ENCODE data around the gene MYT1. TPM values are rescaled to one million over a fixed set of nuclear protein-coding genes. Genes with fewer than 3 reads are reported as not detected.

Gene MYT1
- total RNA-seq, 1 donor from 2014 or later, result 3.3 TPM

DNA sequence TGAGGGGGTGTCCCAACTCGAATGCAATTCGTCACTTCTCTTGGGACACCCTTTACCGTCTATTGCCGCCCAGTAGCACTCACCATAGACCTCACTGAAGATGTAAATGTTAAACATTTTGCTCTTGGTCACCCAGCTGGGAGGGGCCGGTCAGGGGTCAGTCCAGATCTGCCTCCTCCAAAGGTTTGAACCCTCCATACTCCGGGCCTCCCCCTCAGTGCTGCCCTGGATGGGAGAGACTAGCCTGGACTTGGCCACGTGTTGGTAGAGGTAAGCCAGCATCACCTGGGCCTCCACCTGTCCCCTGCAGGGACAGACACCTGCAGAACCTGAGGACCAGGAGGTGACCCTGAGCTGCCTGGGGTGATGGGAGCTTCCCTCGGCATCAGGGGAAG lies 5.0 kb upstream of the MYT1 start:
- CTCF ChIA-PET, result no interaction called here
- no peak overlapping the region for H3K4me3 Mint-ChIP-seq
- H3K9me3 Mint-ChIP-seq, result no peaks in the 10 kb centered on the region
- H3K4me1 Mint-ChIP-seq, result no peaks in the 10 kb centered on the region
- ATAC-seq (ENCODE audit: low read depth) (no peak), DNase-seq (no peak)
- POLR2A ChIA-PET, result no interaction called here
- no peak overlapping the region for H3K27ac Mint-ChIP-seq
- peaks cover 43% of the 10 kb centered on the region for H3K27me3 Mint-ChIP-seq
- no peaks in the 10 kb centered on the region for H3K36me3 Mint-ChIP-seq (ENCODE audit: low read depth)
- intact Hi-C loops (cut with micrococcal nuclease), result no loop called here
- TF ChIP-seq, protein P1, sequence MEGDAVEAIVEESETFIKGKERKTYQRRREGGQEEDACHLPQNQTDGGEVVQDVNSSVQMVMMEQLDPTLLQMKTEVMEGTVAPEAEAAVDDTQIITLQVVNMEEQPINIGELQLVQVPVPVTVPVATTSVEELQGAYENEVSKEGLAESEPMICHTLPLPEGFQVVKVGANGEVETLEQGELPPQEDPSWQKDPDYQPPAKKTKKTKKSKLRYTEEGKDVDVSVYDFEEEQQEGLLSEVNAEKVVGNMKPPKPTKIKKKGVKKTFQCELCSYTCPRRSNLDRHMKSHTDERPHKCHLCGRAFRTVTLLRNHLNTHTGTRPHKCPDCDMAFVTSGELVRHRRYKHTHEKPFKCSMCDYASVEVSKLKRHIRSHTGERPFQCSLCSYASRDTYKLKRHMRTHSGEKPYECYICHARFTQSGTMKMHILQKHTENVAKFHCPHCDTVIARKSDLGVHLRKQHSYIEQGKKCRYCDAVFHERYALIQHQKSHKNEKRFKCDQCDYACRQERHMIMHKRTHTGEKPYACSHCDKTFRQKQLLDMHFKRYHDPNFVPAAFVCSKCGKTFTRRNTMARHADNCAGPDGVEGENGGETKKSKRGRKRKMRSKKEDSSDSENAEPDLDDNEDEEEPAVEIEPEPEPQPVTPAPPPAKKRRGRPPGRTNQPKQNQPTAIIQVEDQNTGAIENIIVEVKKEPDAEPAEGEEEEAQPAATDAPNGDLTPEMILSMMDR (IDR thresholded peaks at IDR 0.05), result no peak

DNA sequence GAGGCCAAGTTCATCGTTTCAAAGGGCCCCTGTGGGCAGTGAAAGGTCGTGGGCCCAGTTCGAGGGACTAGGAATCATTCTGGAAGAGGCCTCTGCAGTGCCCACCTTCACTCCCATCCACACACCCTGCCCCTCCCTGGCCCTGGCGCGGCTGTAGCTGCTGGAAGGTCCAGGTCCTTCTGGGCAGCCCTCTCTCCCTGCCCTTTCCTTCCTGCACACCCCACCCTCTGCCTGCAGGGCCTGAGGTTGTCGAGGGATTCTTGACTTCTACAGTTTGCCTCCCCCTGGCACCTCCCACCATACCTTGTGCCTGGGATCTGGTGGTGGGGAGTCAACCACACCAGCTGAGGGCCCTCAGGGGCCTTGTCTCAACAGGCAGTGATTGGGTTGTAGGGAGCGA lies 4.5 kb upstream of the MYT1 start:
- POLR2A ChIA-PET, result no interaction called here

DNA sequence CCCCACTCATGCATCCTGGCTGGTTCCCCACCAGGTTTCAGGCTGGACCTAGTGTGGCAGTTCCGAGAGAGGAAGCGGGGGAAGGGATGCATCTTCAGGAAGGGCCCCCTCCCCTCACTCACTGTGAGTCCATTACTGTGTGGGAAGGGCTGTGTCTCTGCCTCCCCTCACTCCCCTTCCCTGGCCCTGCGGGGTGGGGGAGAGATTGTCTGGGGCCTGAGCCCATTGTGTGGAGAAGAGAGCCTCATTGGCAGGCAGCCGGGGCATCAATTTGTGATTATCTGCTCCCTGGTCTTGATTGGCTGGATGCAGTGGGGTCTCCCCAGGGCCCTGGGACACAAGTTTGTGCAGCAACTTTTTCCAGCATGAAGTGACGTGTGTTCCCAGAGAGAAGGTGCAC lies 4.1 kb upstream of the MYT1 start:
- ATAC-seq (ENCODE audit: low read depth), result no peak

More for the DNA sequence above, 4.5 kb upstream of the MYT1 start:
- TF ChIP-seq, protein P1 (IDR thresholded peaks at IDR 0.05), result no peak
- intact Hi-C loops (cut with micrococcal nuclease), result no loop called here
- H3K4me1 Mint-ChIP-seq, result no peaks in the 10 kb centered on the region
- no peaks in the 10 kb centered on the region for H3K36me3 Mint-ChIP-seq (ENCODE audit: low read depth)
- no peak for ATAC-seq (ENCODE audit: low read depth)
- H3K27me3 Mint-ChIP-seq, result peaks cover 47% of the 10 kb centered on the region
- no peak overlapping the region for H3K27ac Mint-ChIP-seq
- no peak for DNase-seq
- CTCF ChIA-PET, result no interaction called here
- H3K4me3 Mint-ChIP-seq, result no peak overlapping the region
- H3K9me3 Mint-ChIP-seq, result no peaks in the 10 kb centered on the region

DNA sequence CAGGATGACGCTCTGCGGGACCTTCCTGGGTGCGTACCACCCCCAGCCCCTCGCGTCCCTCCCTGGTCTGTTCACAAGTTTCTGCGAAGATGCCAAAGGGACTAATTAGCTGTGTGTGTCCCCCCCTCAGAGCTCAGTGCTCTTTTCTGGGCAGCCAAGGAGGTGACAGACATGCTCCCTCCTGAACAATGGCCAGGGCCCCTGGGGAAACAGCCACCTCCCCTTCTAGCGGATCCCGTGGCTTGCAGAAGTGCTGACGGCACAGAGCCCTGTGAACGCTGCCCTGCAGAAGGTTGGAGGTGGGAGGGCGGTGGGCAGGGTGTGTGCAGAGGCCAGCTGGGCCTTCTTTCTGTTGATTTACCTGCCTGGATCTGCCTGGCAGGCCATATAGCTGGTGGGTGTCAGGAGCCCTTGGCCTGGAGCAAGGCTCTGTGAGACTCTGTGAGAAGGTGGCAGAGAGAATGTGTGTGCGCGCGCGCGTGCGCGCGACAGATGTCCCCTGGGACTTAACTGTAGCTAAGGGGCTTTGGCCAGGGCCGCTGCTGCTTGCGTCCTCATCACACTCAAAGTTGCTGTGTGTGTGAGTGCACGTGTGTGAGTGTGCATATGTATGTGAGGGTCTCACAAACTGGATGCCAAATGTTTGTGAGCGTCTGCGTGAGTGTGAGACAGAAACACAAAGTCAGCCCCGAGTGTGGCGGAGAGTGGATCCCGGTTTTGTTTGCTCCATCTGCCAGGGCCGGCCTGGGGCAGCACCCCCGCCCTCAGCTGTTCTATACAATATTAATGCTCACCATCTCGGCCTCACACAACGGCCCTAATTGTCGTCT lies 3.5 kb upstream of the MYT1 start:
- POLR2A ChIA-PET, result no interaction called here
- DNase-seq (no peak), ATAC-seq (ENCODE audit: low read depth) (no peak)
- H3K27ac Mint-ChIP-seq, result no peak overlapping the region
- intact Hi-C loops (cut with micrococcal nuclease), result no loop called here
- no peak overlapping the region for H3K4me3 Mint-ChIP-seq
- H3K9me3 Mint-ChIP-seq, result no peaks in the 10 kb centered on the region
- CTCF ChIA-PET, result no interaction called here
- H3K4me1 Mint-ChIP-seq, result no peaks in the 10 kb centered on the region
- no peaks in the 10 kb centered on the region for H3K36me3 Mint-ChIP-seq (ENCODE audit: low read depth)
- TF ChIP-seq, protein P1 (IDR thresholded peaks at IDR 0.05), result no peak
- H3K27me3 Mint-ChIP-seq, result peaks cover 56% of the 10 kb centered on the region

More for the DNA sequence above, 4.1 kb upstream of the MYT1 start:
- POLR2A ChIA-PET, result no interaction called here
- Mint-ChIP-seq H3K4me1 (no peaks in the 10 kb centered on the region), H3K36me3 (ENCODE audit: low read depth) (no peaks in the 10 kb centered on the region), H3K27me3 (peaks cover 51% of the 10 kb centered on the region), H3K4me3 (no peak overlapping the region), H3K9me3 (no peaks in the 10 kb centered on the region), H3K27ac (no peak overlapping the region)
- CTCF ChIA-PET, result no interaction called here
- no peak for DNase-seq
- TF ChIP-seq, protein P1 (IDR thresholded peaks at IDR 0.05), result no peak
- intact Hi-C loops (cut with micrococcal nuclease), result no loop called here

DNA sequence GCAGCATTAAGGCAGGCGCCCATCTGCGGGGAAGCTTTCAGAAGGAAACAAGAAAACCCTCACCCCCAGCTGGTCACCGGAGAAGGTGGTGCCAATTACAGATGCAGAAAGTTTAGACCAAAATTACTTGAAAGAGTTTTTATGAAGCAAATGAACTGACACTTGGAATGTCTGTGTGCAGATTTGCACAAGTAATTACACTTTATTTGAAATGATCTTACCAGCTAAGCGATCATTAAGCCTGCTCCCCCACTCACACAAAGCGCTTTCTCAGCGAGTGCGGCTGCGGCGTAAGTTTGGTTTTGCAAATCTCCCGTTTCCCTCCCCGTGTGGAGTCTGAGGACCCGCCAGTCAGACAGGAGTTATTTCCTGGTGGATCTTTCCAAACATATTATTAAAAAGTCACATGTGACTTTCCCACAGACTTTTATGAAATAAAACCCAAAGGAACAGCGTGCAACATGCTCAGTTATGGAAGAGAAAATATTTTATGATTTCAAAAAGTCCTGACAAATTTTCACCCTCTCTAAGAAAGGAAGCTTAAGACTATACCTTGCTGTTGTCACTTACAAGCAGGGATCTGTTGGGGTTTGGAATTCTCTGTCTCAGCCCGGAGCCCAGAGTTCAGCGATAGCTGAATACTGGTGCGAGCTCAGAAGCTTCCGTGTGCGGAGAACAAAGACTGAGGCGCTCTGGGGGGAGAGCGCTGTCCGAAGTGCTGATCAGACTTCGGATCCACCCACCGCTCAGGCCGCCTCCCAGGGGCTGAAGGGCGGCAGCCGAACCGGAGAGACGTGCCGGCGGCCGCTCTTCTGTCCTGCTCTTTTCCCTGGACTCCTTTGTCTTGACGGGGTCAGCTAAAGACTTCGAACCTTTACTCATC lies 2.7 kb upstream of the MYT1 start:
- Mint-ChIP-seq H3K27ac (no peak overlapping the region), H3K36me3 (ENCODE audit: low read depth) (no peaks in the 10 kb centered on the region), H3K27me3 (peaks cover 56% of the 10 kb centered on the region), H3K4me1 (no peaks in the 10 kb centered on the region), H3K9me3 (no peaks in the 10 kb centered on the region), H3K4me3 (no peak overlapping the region)
- intact Hi-C loops (cut with micrococcal nuclease), result no loop called here
- ATAC-seq (ENCODE audit: low read depth), result no peak
- TF ChIP-seq, protein P1 (IDR thresholded peaks at IDR 0.05), result no peak
- POLR2A ChIA-PET, result no interaction called here
- DNase-seq, result no peak
- CTCF ChIA-PET, result no interaction called here
